MM.1S (cell line): ENCODE data around the gene CARD11.

Experiments
- DNase-seq: peaks from one replicate; pipeline ENCODE4 v3.0.0-alpha.2; 2015
- H2AFZ ChIP-seq: fragments of 300-600 bp; sonication (generic); 2 replicates; pipeline ENCODE4 v1.6.0; 2016; ENCODE audit warnings: antibody characterized with exemption, low read length
- H3F3A ChIP-seq: fragments of 300-600 bp; sonication (generic); 2 replicates; pipeline ENCODE4 v1.6.1; 2016; ENCODE audit warnings: mild to moderate bottlenecking, antibody characterized with exemption, low read length, moderate library complexity, mixed read lengths; ENCODE audit not compliant: insufficient read depth
- H3K27ac ChIP-seq: fragments of 300-600 bp; sonication (generic); 2 replicates; pipeline ENCODE4 v1.5.1; 2016; ENCODE audit warnings: mild to moderate bottlenecking, low read length
- H3K27me3 ChIP-seq: fragments of 300-600 bp; sonication (generic); replicated peaks from 2 replicates; pipeline ENCODE4 v1.6.0; 2016; ENCODE audit warnings: low read length; ENCODE audit not compliant: insufficient read depth
- H3K36me3 ChIP-seq: fragments of 300-600 bp; sonication (generic); replicated peaks from 2 replicates; pipeline ENCODE4 v1.6.1; 2016; ENCODE audit warnings: mild to moderate bottlenecking, low read length, mixed read lengths; ENCODE audit not compliant: insufficient read depth
- H3K4me1 ChIP-seq: fragments of 300-600 bp; sonication (generic); 2 replicates; pipeline ENCODE4 v1.6.1; 2016; ENCODE audit warnings: low read length, mixed read lengths
- H3K4me2 ChIP-seq: fragments of 300-600 bp; sonication (generic); 2 replicates; pipeline ENCODE4 v1.6.0; 2016; ENCODE audit warnings: low read depth, low read length
- H3K4me3 ChIP-seq: fragments of 300-600 bp; sonication (generic); 2 replicates; pipeline ENCODE4 v1.5.1; 2016; ENCODE audit warnings: low read length, mixed read lengths
- H3K79me2 ChIP-seq: fragments of 300-600 bp; sonication (generic); 2 replicates; pipeline ENCODE4 v1.6.1; 2016; ENCODE audit warnings: mixed run types, low read length, mixed read lengths
- H3K9ac ChIP-seq: fragments of 300-600 bp; sonication (generic); 2 replicates; pipeline ENCODE4 v1.6.1; 2016; ENCODE audit warnings: low read length, mixed read lengths
- H3K9me2 ChIP-seq: fragments of 300-600 bp; sonication (generic); replicated peaks from 2 replicates; pipeline ENCODE4 v1.6.1; 2016; ENCODE audit warnings: mild to moderate bottlenecking, low read length, mixed read lengths; ENCODE audit not compliant: insufficient read depth
- H3K9me3 ChIP-seq: fragments of 300-600 bp; sonication (generic); replicated peaks from 2 replicates; pipeline ENCODE4 v1.6.1; 2016; ENCODE audit warnings: mild to moderate bottlenecking, low read length, mixed read lengths; ENCODE audit not compliant: insufficient read depth
- H4K20me1 ChIP-seq: fragments of 300-600 bp; sonication (generic); 2 replicates; pipeline ENCODE4 v1.6.1; 2016; ENCODE audit warnings: mild to moderate bottlenecking, low read length, moderate library complexity, mixed read lengths; ENCODE audit not compliant: insufficient read depth
- EZH2 ChIP-seq: fragments of 300-600 bp; sonication (generic); optimal IDR thresholded peaks from 2 replicates; pipeline ENCODE3; 2017; ENCODE audit warnings: low read depth, mild to moderate bottlenecking, antibody characterized with exemption, low read length, mixed read lengths
- EZH2phosphoT487 ChIP-seq: fragments of 300-600 bp; sonication (generic); IDR thresholded peaks from 2 replicates; pipeline ENCODE4 v1.6.1; 2018; ENCODE audit warnings: antibody characterized with exemption, low read length
- TF ChIP-seq, protein P1 (sequence below): fragments of 300-600 bp; sonication (generic); IDR thresholded peaks from 2 replicates; pipeline ENCODE4 v1.5.1; 2016; ENCODE audit warnings: antibody characterized with exemption, low read length, mixed read lengths

CARD11 gene

DNA sequence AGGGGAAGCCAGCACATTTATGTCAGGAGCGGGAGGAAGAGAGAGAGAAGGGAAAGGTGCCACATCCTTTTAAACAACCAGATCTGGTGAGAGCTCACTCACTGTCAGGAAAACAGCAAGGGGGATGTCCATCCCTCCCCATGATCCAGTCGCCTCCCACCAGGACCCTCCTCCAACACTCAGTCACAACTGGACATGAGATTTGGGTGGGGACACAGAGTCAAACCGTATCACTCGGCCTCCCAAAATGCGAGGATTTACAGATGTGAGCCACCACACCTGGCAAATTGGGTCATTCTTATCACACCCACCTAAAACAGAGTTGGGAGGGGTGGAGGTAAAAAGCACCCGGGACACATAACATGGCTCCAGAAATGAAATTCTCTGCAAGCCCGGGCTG lies 41.0 kb downstream of the CARD11 start:
- Histone ChIP-seq H3K4me1 (no peaks in the 10 kb centered on the region), H3K9me3 (no peaks in the 10 kb centered on the region), H3K79me2 (0 out of 2 replicates have a peak, but pooled peaks cover 7% of the 10 kb centered on the region), H3F3A (no peaks in the 10 kb centered on the region), H3K27me3 (no peaks in the 10 kb centered on the region), H3K36me3 (no peaks in the 10 kb centered on the region), H3K9me2 (no peaks in the 10 kb centered on the region), H4K20me1 (no peaks in the 10 kb centered on the region), H3K27ac (no peak overlapping the region), H3K9ac (no peak overlapping the region), H3K4me3 (no peak overlapping the region), H3K4me2 (no peak overlapping the region), H2AFZ (no peak overlapping the region)
- no peak for DNase-seq
- TF ChIP-seq EZH2phosphoT487 = no peak
- no peak for TF ChIP-seq EZH2
- TF ChIP-seq, protein P1, sequence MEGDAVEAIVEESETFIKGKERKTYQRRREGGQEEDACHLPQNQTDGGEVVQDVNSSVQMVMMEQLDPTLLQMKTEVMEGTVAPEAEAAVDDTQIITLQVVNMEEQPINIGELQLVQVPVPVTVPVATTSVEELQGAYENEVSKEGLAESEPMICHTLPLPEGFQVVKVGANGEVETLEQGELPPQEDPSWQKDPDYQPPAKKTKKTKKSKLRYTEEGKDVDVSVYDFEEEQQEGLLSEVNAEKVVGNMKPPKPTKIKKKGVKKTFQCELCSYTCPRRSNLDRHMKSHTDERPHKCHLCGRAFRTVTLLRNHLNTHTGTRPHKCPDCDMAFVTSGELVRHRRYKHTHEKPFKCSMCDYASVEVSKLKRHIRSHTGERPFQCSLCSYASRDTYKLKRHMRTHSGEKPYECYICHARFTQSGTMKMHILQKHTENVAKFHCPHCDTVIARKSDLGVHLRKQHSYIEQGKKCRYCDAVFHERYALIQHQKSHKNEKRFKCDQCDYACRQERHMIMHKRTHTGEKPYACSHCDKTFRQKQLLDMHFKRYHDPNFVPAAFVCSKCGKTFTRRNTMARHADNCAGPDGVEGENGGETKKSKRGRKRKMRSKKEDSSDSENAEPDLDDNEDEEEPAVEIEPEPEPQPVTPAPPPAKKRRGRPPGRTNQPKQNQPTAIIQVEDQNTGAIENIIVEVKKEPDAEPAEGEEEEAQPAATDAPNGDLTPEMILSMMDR = no peak

DNA sequence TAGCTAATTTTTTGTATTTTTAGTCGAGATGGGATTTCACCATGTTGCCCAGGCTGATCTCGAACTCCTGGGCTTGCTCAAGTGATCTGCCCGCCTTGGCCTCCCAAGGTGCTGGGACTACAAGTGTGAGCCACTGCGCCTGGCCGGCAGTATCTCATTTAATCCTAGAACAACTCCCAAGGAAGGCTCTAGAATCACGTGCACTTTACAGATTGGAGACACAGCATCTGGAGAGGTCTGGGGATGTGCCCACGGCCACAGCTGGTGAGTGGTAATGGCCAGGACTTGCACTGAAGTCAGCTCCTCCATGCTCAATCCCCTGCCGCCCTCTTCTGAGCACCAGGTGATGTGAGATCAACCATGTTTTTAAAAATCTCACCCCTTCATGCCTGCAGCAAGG lies 43.1 kb downstream of the CARD11 start:
- Histone ChIP-seq H3K36me3 (no peaks in the 10 kb centered on the region), H2AFZ (no peak overlapping the region), H3K4me2 (no peak overlapping the region), H3K9ac (no peak overlapping the region), H3K9me3 (no peaks in the 10 kb centered on the region), H3K4me1 (no peaks in the 10 kb centered on the region), H3K27me3 (no peaks in the 10 kb centered on the region), H3K9me2 (no peaks in the 10 kb centered on the region), H4K20me1 (no peaks in the 10 kb centered on the region), H3K4me3 (no peak overlapping the region), H3K27ac (no peak overlapping the region), H3F3A (no peaks in the 10 kb centered on the region), H3K79me2 (0 out of 2 replicates have a peak, but pooled peaks cover 5% of the 10 kb centered on the region)
- no peak for DNase-seq
- TF ChIP-seq, protein P1 = no peak
- TF ChIP-seq EZH2 (no peak), EZH2phosphoT487 (no peak)

DNA sequence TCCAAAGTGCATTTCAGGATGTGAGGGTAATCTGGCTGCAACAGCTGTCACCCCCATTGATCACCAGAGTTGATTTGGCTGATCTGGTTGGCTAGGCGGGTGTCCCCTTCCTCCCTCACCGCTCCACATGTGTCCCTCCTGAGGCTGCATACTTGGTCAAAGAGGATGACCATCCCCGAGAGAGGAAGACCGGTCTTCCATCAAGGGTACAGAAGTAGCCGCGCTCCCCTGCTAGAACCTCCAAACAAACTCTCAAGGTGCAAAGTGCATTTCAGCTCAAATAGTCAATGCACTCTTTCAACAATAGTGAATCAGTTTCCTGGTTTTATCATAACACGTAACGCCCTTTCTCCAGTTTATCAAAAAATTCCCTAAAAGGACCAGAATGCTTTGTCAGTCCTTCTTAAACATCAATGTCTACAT lies 44.6 kb downstream of the CARD11 start:
- H3K9me3 ChIP-seq = no peaks in the 10 kb centered on the region
- H3K9me2 ChIP-seq = no peaks in the 10 kb centered on the region
- 0 out of 2 replicates have a peak, but pooled peaks cover 5% of the 10 kb centered on the region for H3K79me2 ChIP-seq
- H3F3A ChIP-seq = no peaks in the 10 kb centered on the region
- H3K4me2 ChIP-seq = no peak overlapping the region
- H3K4me1 ChIP-seq = no peaks in the 10 kb centered on the region
- H4K20me1 ChIP-seq = no peaks in the 10 kb centered on the region
- H3K27ac ChIP-seq = no peak overlapping the region
- no peak overlapping the region for H3K9ac ChIP-seq
- H3K4me3 ChIP-seq = no peak overlapping the region
- no peaks in the 10 kb centered on the region for H3K27me3 ChIP-seq
- DNase-seq = no peak
- H3K36me3 ChIP-seq = no peaks in the 10 kb centered on the region
- no peak for TF ChIP-seq EZH2phosphoT487
- no peak for TF ChIP-seq EZH2
- TF ChIP-seq, protein P1 = no peak
- H2AFZ ChIP-seq = no peak overlapping the region
